KBM-7 (cell line): ENCODE measurements around the gene HSD17B11.
"Not testable (repeated sequence)": the region's sequence is repeated elsewhere in the genome, so short reads cannot be mapped to it uniquely, and the experiment has no call there.

Source experiments
- DNase-seq: peaks from one replicate; pipeline ENCODE4 v3.0.0-alpha.2; 2015
- in situ Hi-C: fragments of 300-500 bp; cut with MboI; formaldehyde crosslinking; loops from 2 replicates; pipeline ENCODE4 v1.14.3; 2020; ENCODE audit warnings: low sequenced_read_pairs, low pct_unique_long_range_greater_than_20kb, mixed read lengths

Gene HSD17B11

GRCh38 chr4:87370068-87370467 is 20.9 kb downstream of the HSD17B11 start:
- in situ Hi-C loops = no loop called here
- no peak for DNase-seq

GRCh38 chr4:87366521-87367162 is 24.3 kb downstream of the HSD17B11 start:
- in situ Hi-C loops = no loop called here
- no peak for DNase-seq

- DNase-seq = no peak
- in situ Hi-C loops = no loop called here
Measured at GRCh38 chr4:87365348-87365747, 25.6 kb downstream of the HSD17B11 start.

- in situ Hi-C loops = no loop called here
- DNase-seq = no peak
Measured at GRCh38 chr4:87363552-87363951, 27.4 kb downstream of the HSD17B11 start.

GRCh38 chr4:87360338-87360935 is 30.6 kb downstream of the HSD17B11 start:
- DNase-seq = no peak
- in situ Hi-C loops = no loop called here

- in situ Hi-C loops = no loop called here
Measured at GRCh38 chr4:87359258-87359657, 31.7 kb downstream of the HSD17B11 start.

GRCh38 chr4:87356832-87357526 is 34.0 kb downstream of the HSD17B11 start:
- in situ Hi-C loops = no loop called here
- no peak for DNase-seq

More at GRCh38 chr4:87359258-87359657, 31.7 kb downstream of the HSD17B11 start:
- DNase-seq = no peak

- in situ Hi-C loops = no loop called here
- no peak for DNase-seq
Measured at GRCh38 chr4:87354168-87355102, 36.6 kb downstream of the HSD17B11 start.

- DNase-seq = peak; percentile 41
- in situ Hi-C loops = no loop called here
Measured at GRCh38 chr4:87353592-87353991, 37.4 kb downstream of the HSD17B11 start.

- in situ Hi-C loops = no loop called here
- no peak for DNase-seq
Measured at GRCh38 chr4:87345139-87345538, 45.8 kb downstream of the HSD17B11 start.

GRCh38 chr4:87342872-87343271 is 48.1 kb downstream of the HSD17B11 start:
- DNase-seq = no peak
- in situ Hi-C loops = no loop called here

- in situ Hi-C loops, DNase-seq: not testable (repeated sequence)
Measured at GRCh38 chr4:87341954-87342635, 48.9 kb downstream of the HSD17B11 start.

GRCh38 chr4:87339440-87339839 is 51.5 kb downstream of the HSD17B11 start:
- no peak for DNase-seq
- in situ Hi-C loops = no loop called here

- no peak for DNase-seq
- in situ Hi-C loops = no loop called here
Measured at GRCh38 chr4:87337361-87337760, 53.6 kb downstream of the HSD17B11 start.

- in situ Hi-C loops = no loop called here
- no peak for DNase-seq
Measured at GRCh38 chr4:87333267-87333666, 57.7 kb downstream of the HSD17B11 start.

GRCh38 chr4:87330761-87331160 is 60.2 kb downstream of the HSD17B11 start:
- peak; percentile 49 for DNase-seq
- in situ Hi-C loops = no loop called here

- no peak for DNase-seq
- in situ Hi-C loops = no loop called here
Measured at GRCh38 chr4:87327136-87327535, 63.9 kb downstream of the HSD17B11 start.

GRCh38 chr4:87326460-87326859 is 64.5 kb downstream of the HSD17B11 start:
- no peak for DNase-seq
- in situ Hi-C loops = no loop called here

- DNase-seq = no peak
- in situ Hi-C loops = no loop called here
Measured at GRCh38 chr4:87322754-87323153, 68.2 kb downstream of the HSD17B11 start, which contains the start of gene HSD17B13. TSS of gene HSD17B13 (minus strand) at chr4:87322882. CDS start at chr4:87322841, 41 bp downstream.
